Neuronal stem cell (in vitro differentiated cells): ENCODE data around the gene FOXC1.

ENCODE experiments used
- DNase-seq: peaks from one replicate; pipeline ENCODE4 v3.0.0-alpha.2; 2013; ENCODE audit warnings: low spot score
- H2AFZ ChIP-seq: one replicate; pipeline ENCODE4 v1.6.1; 2013; ENCODE audit warnings: mild to moderate bottlenecking, low read length, inconsistent platforms
- H2AK5ac ChIP-seq: 2 replicates; pipeline ENCODE4 v1.6.1; 2013; ENCODE audit warnings: low read depth, mild to moderate bottlenecking, inconsistent platforms, low read length, moderate library complexity, mixed read lengths
- H2BK120ac ChIP-seq: 2 replicates; pipeline ENCODE4 v1.6.1; 2013; ENCODE audit warnings: low read depth, mild to moderate bottlenecking, inconsistent platforms, low read length, moderate library complexity, mixed read lengths
- H2BK12ac ChIP-seq: one replicate; pipeline ENCODE4 v1.6.1; 2013; ENCODE audit warnings: low read length, inconsistent platforms
- H2BK15ac ChIP-seq: 2 replicates; pipeline ENCODE4 v1.6.1; 2013; ENCODE audit warnings: mild to moderate bottlenecking, low read length, inconsistent platforms, mixed read lengths
- H2BK5ac ChIP-seq: one replicate; pipeline ENCODE4 v1.6.1; 2013; ENCODE audit warnings: inconsistent platforms, mild to moderate bottlenecking, low read length, moderate library complexity
- H3K14ac ChIP-seq: one replicate; pipeline ENCODE4 v1.6.1; 2013; ENCODE audit warnings: low read length, inconsistent platforms
- H3K18ac ChIP-seq: 2 replicates; pipeline ENCODE4 v1.6.1; 2013; ENCODE audit warnings: low read length, inconsistent platforms
- H3K23ac ChIP-seq: 2 replicates; pipeline ENCODE4 v1.6.1; 2013; ENCODE audit warnings: low read depth, mild to moderate bottlenecking, mixed read lengths, low read length, inconsistent platforms; ENCODE audit not compliant: poor library complexity
- H3K27ac ChIP-seq: replicated peaks from 3 replicates; pipeline ENCODE4 v1.5.1; 2013; ENCODE audit warnings: low read length, inconsistent platforms
- H3K27me3 ChIP-seq, 3 experiments: 2 replicates each; pipeline ENCODE4 v1.6.1; 2013; ENCODE audit warnings: low read length in 3 of 3, mild to moderate bottlenecking in 2 of 3, inconsistent platforms in 1 of 3, low read depth in 1 of 3, mixed read lengths in 1 of 3, moderate library complexity in 1 of 3; ENCODE audit not compliant: control insufficient read depth in 3 of 3, insufficient read depth in 3 of 3
- H3K36me3 ChIP-seq, 2 donors: replicated peaks in 1 of 2; 2 replicates each; pipeline ENCODE4 v1.6.1; 2013; ENCODE audit warnings: low read length in 2 of 2; ENCODE audit not compliant: control insufficient read depth in 2 of 2, insufficient read depth in 2 of 2
- H3K4ac ChIP-seq: 2 replicates; pipeline ENCODE4 v1.6.1; 2013; ENCODE audit warnings: inconsistent platforms, mild to moderate bottlenecking, low read length, moderate library complexity
- H3K4me1 ChIP-seq, 2 donors: 1 replicate in 1 of 2; 2 replicates in 1 of 2; pipeline ENCODE4 v1.6.1; 2013; ENCODE audit warnings: low read length in 2 of 2, low read depth in 1 of 2; ENCODE audit not compliant: control insufficient read depth in 2 of 2, insufficient read depth in 1 of 2
- H3K4me2 ChIP-seq: one replicate; pipeline ENCODE4 v1.6.1; 2013; ENCODE audit warnings: mild to moderate bottlenecking, low read length, inconsistent platforms; ENCODE audit not compliant: insufficient read depth, poor library complexity, severe bottlenecking
- H3K4me3 ChIP-seq, 2 donors: 2 replicates each; pipeline ENCODE4 v1.5.1; 2013; ENCODE audit warnings: low read length in 2 of 2, mild to moderate bottlenecking in 2 of 2, inconsistent platforms in 1 of 2, moderate library complexity in 1 of 2
- H3K79me1 ChIP-seq: one replicate; pipeline ENCODE4 v1.6.1; 2013; ENCODE audit warnings: low read depth, mild to moderate bottlenecking, inconsistent platforms, low read length, moderate library complexity
- H3K9ac ChIP-seq: one replicate; pipeline ENCODE4 v1.6.1; 2013; ENCODE audit warnings: mild to moderate bottlenecking, low read depth, low read length, inconsistent platforms; ENCODE audit not compliant: poor library complexity
- H3K9me3 ChIP-seq, 2 donors: replicated peaks in 1 of 2; 2 replicates each; pipeline versions ENCODE3 to v1.6.1; 2013; ENCODE audit warnings: low read length in 2 of 2, mild to moderate bottlenecking in 2 of 2, inconsistent platforms in 1 of 2, low read depth in 1 of 2, mixed read lengths in 1 of 2, moderate library complexity in 1 of 2; ENCODE audit not compliant: control insufficient read depth in 2 of 2, insufficient read depth in 1 of 2
- H4K8ac ChIP-seq: one replicate; pipeline ENCODE4 v1.6.1; 2013; ENCODE audit warnings: low read depth, mild to moderate bottlenecking, inconsistent platforms, low read length, moderate library complexity
- H4K91ac ChIP-seq: one replicate; pipeline ENCODE4 v1.6.1; 2013; ENCODE audit warnings: low read length, low read depth, mild to moderate bottlenecking, inconsistent platforms; ENCODE audit not compliant: poor library complexity
- WGBS, 2 donors: extraction: QIAGEN DNeasy Blood & Tissue Kit; methylation state at CpG; one replicate each; pipeline ENCODE4 v1.1.7; 2013; ENCODE audit warnings: missing lambda C conversion rate in 2 of 2, mixed read lengths in 1 of 2; ENCODE audit not compliant: insufficient read length in 2 of 2, insufficient replicate concordance in 1 of 2; ENCODE audit errors: extremely low coverage in 2 of 2; 5-methylcytosine and 5-hydroxymethylcytosine counted together

Gene FOXC1

GRCh38 chr6:1601158-1602048 is 8.3 kb upstream of the FOXC1 start:
- Histone ChIP-seq H3K9ac (no peak overlapping the region), H3K79me1 (no peaks in the 10 kb centered on the region), H3K27ac (no peak overlapping the region), H4K8ac (no peak overlapping the region), H3K9me3 (no peaks in the 10 kb centered on the region), H3K4ac (no peak overlapping the region), H3K4me2 (no peak overlapping the region), H3K27me3 (peaks cover 17 to 79% (median 23%) of the 10 kb centered on the region in 3 experiments), H2BK15ac (no peak overlapping the region), H3K23ac (no peak overlapping the region), H3K4me1 (peaks cover 3% of the 10 kb centered on the region in 2 donors), H4K91ac (no peak overlapping the region), H2BK120ac (no peak overlapping the region), H2AK5ac (no peak overlapping the region), H3K18ac (no peak overlapping the region), H3K36me3 (no peaks in the 10 kb centered on the region), H3K14ac (no peak overlapping the region), H2AFZ (no peak overlapping the region), H2BK12ac (no peak overlapping the region), H2BK5ac (no peak overlapping the region), H3K4me3 (no peak overlapping the region)
- WGBS, 2 donors = no CpG with 5 or more reads among the region's 60 CpGs
- DNase-seq = no peak

DNA sequence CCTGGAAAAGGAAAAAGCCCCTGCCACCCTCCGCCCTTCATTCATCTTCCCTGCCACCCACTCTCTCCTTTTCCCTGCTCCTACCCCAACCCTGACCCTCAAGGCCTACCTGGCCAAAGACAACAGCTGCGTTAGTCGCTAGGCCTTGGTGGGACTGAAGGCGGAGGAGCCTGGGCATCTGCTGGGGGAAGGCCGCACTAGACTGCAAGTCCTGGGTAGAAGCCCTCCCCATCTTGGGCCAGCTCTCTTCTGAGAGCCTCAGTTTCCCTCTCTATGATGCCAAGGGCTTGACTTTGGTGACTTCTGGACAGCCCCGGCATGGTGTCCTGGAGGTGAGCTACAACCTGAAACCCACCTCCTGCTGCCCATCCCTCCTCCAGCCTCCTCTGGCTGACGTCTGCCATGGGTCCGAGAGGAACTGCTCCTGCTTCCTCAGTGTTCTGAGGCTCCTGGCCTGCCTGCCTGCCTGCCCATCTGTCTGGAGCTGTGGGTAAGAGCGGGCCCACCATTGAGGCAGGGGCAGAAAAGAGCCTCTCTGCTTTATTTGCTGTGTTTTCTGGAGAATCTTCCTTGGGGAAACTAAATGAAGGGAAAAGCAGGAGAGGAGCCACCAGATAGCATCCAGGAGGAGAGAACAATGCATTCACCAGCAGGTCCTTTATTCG is 7.5 kb upstream of the FOXC1 start:
- Histone ChIP-seq H2AK5ac (no peak overlapping the region), H3K36me3 (no peaks in the 10 kb centered on the region), H3K4me1 (peaks cover 8% of the 10 kb centered on the region in 2 donors), H2BK12ac (no peak overlapping the region), H4K91ac (no peak overlapping the region), H3K27me3 (peaks cover 23 to 87% (median 30%) of the 10 kb centered on the region in 3 experiments), H3K18ac (no peak overlapping the region), H3K23ac (no peak overlapping the region), H4K8ac (no peak overlapping the region), H2BK15ac (no peak overlapping the region), H2AFZ (no peak overlapping the region), H3K79me1 (no peaks in the 10 kb centered on the region), H2BK5ac (no peak overlapping the region), H3K9me3 (no peaks in the 10 kb centered on the region), H3K27ac (no peak overlapping the region), H3K14ac (no peak overlapping the region), H3K9ac (no peak overlapping the region), H2BK120ac (no peak overlapping the region), H3K4me2 (no peak overlapping the region), H3K4me3 (no peak overlapping the region), H3K4ac (no peak overlapping the region)
- no peak for DNase-seq
- no CpG with 5 or more reads among the region's 10 CpGs for WGBS, 2 donors

GRCh38 chr6:1603708-1604107 is 6.0 kb upstream of the FOXC1 start:
- H2BK12ac ChIP-seq = no peak overlapping the region
- H3K4me1 ChIP-seq = peaks cover 19 to 21% of the 10 kb centered on the region in 2 donors
- no peak overlapping the region for H4K8ac ChIP-seq
- H2AFZ ChIP-seq = peak overlapping the region; percentile 98
- H3K4ac ChIP-seq = no peak overlapping the region
- DNase-seq = no peak
- no peak overlapping the region for H2BK15ac ChIP-seq
- H3K27ac ChIP-seq = no peak overlapping the region
- peak overlapping the region in 1 of 2 donors; percentile 44 for H3K4me3 ChIP-seq
- H3K4me2 ChIP-seq = no peak overlapping the region
- H3K23ac ChIP-seq = no peak overlapping the region
- no peak overlapping the region for H2BK120ac ChIP-seq
- no peak overlapping the region for H2BK5ac ChIP-seq
- H3K79me1 ChIP-seq = no peaks in the 10 kb centered on the region
- H3K14ac ChIP-seq = no peak overlapping the region
- H3K9me3 ChIP-seq = no peaks in the 10 kb centered on the region
- no peaks in the 10 kb centered on the region for H3K36me3 ChIP-seq
- H3K18ac ChIP-seq = no peak overlapping the region
- H4K91ac ChIP-seq = no peak overlapping the region
- H2AK5ac ChIP-seq = no peak overlapping the region
- no CpG with 5 or more reads among the region's 15 CpGs for WGBS, 2 donors
- no peak overlapping the region for H3K9ac ChIP-seq
- H3K27me3 ChIP-seq = peaks cover 35 to 89% (median 46%) of the 10 kb centered on the region in 3 experiments
